CD4-positive, CD25-positive, alpha-beta regulatory T cell (primary cell): ENCODE measurements around the gene PRSS2. TPM values are rescaled to one million over a fixed set of nuclear protein-coding genes. Genes with fewer than 3 reads are reported as not detected.
"Not testable (repeated sequence)": the region's sequence is repeated elsewhere in the genome, so short reads cannot be mapped to it uniquely, and the experiment has no call there.

Experiments
- ATAC-seq, 2 donors: fragments of 150-1000 bp; cut with Tn5 transposase; one replicate each; pipeline ENCODE4 v1.10.0; 2021; ENCODE audit warnings: low read depth in 2 of 2, moderate number of reproducible peaks in 2 of 2, moderate library complexity in 1 of 2
- DNase-seq, 3 donors: peaks; one replicate each; pipeline versions ENCODE4 v3.0.0 to v3.0.0-alpha.2; 2012 to 2022; ENCODE audit warnings: mixed read lengths in 1 of 3
- H3K27ac ChIP-seq: one replicate; pipeline ENCODE4 v1.7.0; 2013; ENCODE audit warnings: mild to moderate bottlenecking, low read length; ENCODE audit not compliant: insufficient read depth, poor library complexity, severe bottlenecking
- H3K27me3 ChIP-seq: one replicate; pipeline ENCODE4 v1.7.0; 2013; ENCODE audit warnings: low read length; ENCODE audit not compliant: control insufficient read depth, insufficient read depth
- H3K36me3 ChIP-seq: one replicate; pipeline ENCODE4 v1.7.0; 2013; ENCODE audit warnings: mild to moderate bottlenecking, low read length, moderate library complexity; ENCODE audit not compliant: control insufficient read depth, insufficient read depth
- H3K4me1 ChIP-seq: 2 replicates; pipeline ENCODE4 v1.7.0; 2013; ENCODE audit warnings: mild to moderate bottlenecking, low read length; ENCODE audit not compliant: insufficient read depth, control insufficient read depth, poor library complexity, severe bottlenecking
- H3K4me3 ChIP-seq: one replicate; pipeline ENCODE4 v1.7.0; 2013; ENCODE audit warnings: low read depth, mild to moderate bottlenecking, low read length, moderate library complexity
- H3K9me3 ChIP-seq, 2 experiments: 1 replicate in 1 of 2; 2 replicates in 1 of 2; pipeline ENCODE4 v1.7.0; 2013; ENCODE audit warnings: low read length in 2 of 2, mild to moderate bottlenecking in 1 of 2, moderate library complexity in 1 of 2; ENCODE audit not compliant: control insufficient read depth in 2 of 2
- H3K27ac Mint-ChIP-seq, 3 donors: one replicate each; pipeline ENCODE4 v1.8.0; 2020 to 2022; ENCODE audit warnings: mild to moderate bottlenecking in 3 of 3, mixed read lengths in 3 of 3, moderate library complexity in 2 of 3
- H3K27me3 Mint-ChIP-seq: one replicate; pipeline ENCODE4 v1.8.0; 2022; ENCODE audit warnings: mild to moderate bottlenecking, mixed read lengths
- H3K36me3 Mint-ChIP-seq: one replicate; pipeline ENCODE4 v1.8.0; 2020; ENCODE audit warnings: mixed read lengths
- H3K4me1 Mint-ChIP-seq, 4 donors: one replicate each; pipeline ENCODE4 v1.8.0; 2020 to 2022; ENCODE audit warnings: mixed read lengths in 4 of 4, mild to moderate bottlenecking in 1 of 4
- H3K4me3 Mint-ChIP-seq, 4 donors: one replicate each; pipeline ENCODE4 v1.8.0; 2020 to 2022; ENCODE audit warnings: mild to moderate bottlenecking in 4 of 4, mixed read lengths in 4 of 4, moderate library complexity in 3 of 4
- H3K9me3 Mint-ChIP-seq, 7 donors: one replicate each; pipeline ENCODE4 v1.8.0; 2020 to 2022; ENCODE audit warnings: mixed read lengths in 7 of 7, mild to moderate bottlenecking in 3 of 7, moderate library complexity in 2 of 7
- polyA plus RNA-seq, 4 donors: library from polyadenylated mRNA; unstranded; fragments of 300-500 nt; fragmentation: Illumina TruSeq; gene quantifications; one replicate each; pipeline ENCODE4 v1.2.3, GENCODE V29; 2021
- total RNA-seq: library from RNA; stranded (reverse); gene quantifications from one replicate; pipeline ENCODE4 v1.2.3, GENCODE V29; 2022

The PRSS2 gene
- total and polyA plus RNA-seq, 5 donors from 2014 or later, result 0.52 to 3.2 (median 2.7) TPM

DNA sequence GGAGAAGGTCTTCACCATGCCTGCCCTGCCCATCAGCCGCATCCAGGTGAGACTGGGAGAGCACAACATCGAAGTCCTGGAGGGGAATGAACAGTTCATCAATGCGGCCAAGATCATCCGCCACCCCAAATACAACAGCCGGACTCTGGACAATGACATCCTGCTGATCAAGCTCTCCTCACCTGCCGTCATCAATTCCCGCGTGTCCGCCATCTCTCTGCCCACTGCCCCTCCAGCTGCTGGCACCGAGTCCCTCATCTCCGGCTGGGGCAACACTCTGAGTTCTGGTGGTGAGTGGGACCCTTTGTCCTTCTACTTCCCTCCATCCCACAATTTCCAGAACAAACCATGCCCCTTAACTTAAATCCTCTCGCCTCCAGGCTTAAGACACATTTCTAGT, 2.5 kb downstream of the PRSS2 start:
- no peak overlapping the region for H3K27ac Mint-ChIP-seq
- no peak overlapping the region for H3K4me3 Mint-ChIP-seq

DNA sequence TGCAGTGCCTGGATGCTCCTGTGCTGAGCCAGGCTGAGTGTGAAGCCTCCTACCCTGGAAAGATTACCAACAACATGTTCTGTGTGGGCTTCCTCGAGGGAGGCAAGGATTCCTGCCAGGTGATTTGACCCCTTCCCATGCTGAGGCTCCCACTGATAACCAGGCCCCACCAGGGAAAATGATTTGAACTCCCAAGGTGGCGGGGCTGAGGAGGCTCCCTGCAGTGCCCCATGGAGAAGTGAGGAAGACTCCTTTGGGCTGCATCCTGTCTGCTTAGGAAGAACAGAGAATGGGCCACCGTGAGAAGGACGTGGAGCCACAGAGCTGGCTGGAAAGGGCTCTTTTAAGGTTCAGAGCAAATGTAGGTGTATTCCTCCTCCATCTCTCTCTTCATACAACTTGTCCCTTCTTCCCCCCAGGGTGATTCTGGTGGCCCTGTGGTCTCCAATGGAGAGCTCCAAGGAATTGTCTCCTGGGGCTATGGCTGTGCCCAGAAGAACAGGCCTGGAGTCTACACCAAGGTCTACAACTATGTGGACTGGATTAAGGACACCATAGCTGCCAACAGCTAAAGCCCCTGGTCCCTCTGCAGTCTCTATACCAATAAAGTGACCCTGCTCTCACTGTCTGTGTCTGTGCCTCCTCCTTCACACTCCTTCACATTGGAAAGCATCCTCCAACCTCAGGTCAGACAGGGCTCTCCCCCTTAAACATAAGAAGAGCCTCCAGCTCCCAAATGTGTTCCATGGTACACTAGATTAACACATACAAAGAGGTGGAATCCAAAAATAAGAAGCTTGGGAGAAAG, 3.4 kb downstream of the PRSS2 start:
- Mint-ChIP-seq H3K27me3 (no peaks in the 10 kb centered on the region), H3K36me3 (no peaks in the 10 kb centered on the region), H3K9me3 (no peaks in the 10 kb centered on the region), H3K4me3 (no peak overlapping the region), H3K27ac (no peak overlapping the region), H3K4me1 (peaks cover 0 to 11% (median 4%) of the 10 kb centered on the region in 4 donors)
- Histone ChIP-seq H3K4me1 (no peaks in the 10 kb centered on the region), H3K27me3 (no peaks in the 10 kb centered on the region), H3K9me3 (no peaks in the 10 kb centered on the region), H3K4me3 (no peak overlapping the region), H3K36me3 (no peaks in the 10 kb centered on the region), H3K27ac (no peak overlapping the region)
- ATAC-seq (no peak), DNase-seq (no peak)

More for the DNA sequence above, 2.5 kb downstream of the PRSS2 start:
- Mint-ChIP-seq H3K27me3 (no peaks in the 10 kb centered on the region), H3K4me1 (peaks cover 0 to 11% (median 4%) of the 10 kb centered on the region in 4 donors), H3K36me3 (no peaks in the 10 kb centered on the region), H3K9me3 (no peaks in the 10 kb centered on the region)
- ATAC-seq (no peak), DNase-seq (no peak)
- Histone ChIP-seq H3K36me3 (no peaks in the 10 kb centered on the region), H3K27ac (no peak overlapping the region), H3K4me1 (no peaks in the 10 kb centered on the region), H3K9me3 (no peaks in the 10 kb centered on the region), H3K27me3 (no peaks in the 10 kb centered on the region), H3K4me3 (no peak overlapping the region)

DNA sequence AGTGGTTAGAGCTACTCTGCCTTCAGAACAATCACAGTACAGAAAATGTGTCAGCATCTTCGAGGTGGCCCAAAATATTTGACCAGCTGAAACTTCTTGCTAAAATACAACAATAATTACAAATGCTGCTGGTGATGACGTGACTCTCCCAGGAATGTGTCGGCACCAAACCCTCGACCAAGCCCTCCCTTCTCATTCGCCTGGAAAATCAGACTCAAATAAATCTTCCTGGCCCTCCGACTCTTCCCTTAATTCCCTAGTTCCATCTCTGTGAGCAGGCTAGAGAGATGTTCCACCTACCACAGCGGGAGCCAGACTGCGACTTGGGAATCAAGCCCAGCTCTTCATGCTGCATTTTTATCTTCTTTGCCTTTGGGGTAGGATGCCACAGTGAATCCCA, 4.1 kb downstream of the PRSS2 start:
- no peaks in the 10 kb centered on the region for H3K36me3 Mint-ChIP-seq
- H3K9me3 Mint-ChIP-seq, result no peaks in the 10 kb centered on the region
- H3K36me3 ChIP-seq, result no peaks in the 10 kb centered on the region
- no peak overlapping the region for H3K4me3 ChIP-seq
- ATAC-seq (no peak), DNase-seq (no peak)
- H3K4me1 Mint-ChIP-seq, result peaks cover 0 to 11% (median 4%) of the 10 kb centered on the region in 4 donors
- H3K27me3 Mint-ChIP-seq, result no peaks in the 10 kb centered on the region
- H3K27me3 ChIP-seq, result no peaks in the 10 kb centered on the region
- no peaks in the 10 kb centered on the region for H3K4me1 ChIP-seq
- no peak overlapping the region for H3K27ac Mint-ChIP-seq
- H3K4me3 Mint-ChIP-seq, result no peak overlapping the region
- no peaks in the 10 kb centered on the region for H3K9me3 ChIP-seq
- H3K27ac ChIP-seq, result no peak overlapping the region

DNA sequence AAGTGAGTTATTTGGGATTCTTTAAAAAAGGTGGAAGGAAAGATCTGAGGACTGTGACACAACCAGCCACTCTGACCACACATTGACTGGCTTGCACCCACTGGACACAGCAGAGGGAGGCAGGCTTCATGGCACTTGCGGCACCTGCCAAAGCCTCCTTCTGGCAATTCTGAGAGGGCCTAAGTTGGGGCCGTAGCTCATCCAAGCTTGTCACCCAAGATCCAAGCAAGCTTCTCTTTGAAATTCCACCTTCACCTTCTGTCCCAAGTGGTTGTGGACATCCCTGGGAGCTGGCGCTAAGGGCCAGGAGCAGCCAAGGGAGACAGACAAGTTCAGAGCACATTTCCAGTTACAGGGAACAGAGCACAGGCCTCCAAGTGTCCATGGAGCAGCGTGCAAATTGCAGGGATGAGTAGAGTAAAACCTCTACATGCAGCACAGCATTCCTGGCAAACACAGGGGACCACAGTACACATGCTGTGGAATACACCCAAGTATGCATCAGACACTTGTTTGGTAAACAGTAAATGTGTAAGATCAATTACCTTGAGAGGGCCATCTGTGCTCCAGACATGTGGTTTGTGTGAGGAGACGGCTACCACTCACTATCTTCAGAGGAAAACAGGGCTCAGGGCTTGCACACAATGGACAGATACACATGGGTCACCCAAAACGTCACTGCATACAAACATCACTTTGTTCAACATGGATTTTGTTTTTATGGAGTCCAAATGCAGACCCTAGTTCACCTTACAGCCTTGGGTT, 4.8 kb downstream of the PRSS2 start:
- peak overlapping the region in 1 of 3 donors; percentile 10 for H3K27ac Mint-ChIP-seq
- not testable (repeated sequence) for H3K4me1 Mint-ChIP-seq, H3K4me3 Mint-ChIP-seq

DNA sequence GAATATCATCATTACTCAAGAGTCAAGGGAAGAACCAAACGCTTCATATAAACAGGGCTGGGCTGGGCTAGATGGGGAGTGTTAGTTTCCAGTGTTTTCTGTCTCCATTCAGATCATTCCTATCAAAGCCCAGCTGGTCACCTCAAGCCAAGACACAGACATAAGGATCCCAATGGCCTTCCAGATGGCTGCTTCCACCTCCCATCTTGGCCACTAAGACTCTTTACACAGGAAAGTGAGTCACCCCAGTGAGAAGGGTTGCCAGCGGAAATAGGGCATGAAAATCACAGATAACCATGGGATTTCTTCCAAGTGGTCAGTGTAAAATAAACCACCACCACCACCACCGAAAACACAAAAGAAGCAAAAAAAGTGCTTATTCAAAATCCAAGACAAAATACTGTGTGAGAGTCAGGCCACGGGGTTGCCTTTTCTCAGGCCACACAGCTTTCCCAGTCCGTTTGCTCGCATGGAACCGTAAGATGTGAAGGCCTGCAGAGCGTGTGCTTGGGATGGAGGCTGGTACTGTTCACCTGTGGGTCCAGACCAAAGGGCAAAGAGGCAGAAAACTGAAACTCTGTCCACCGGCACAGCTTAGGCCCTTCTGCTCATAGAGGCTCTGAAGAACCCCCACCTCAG, 5.6 kb downstream of the PRSS2 start:
- Mint-ChIP-seq H3K4me3 (no peak overlapping the region), H3K27ac (peak overlapping the region in 1 of 3 donors; percentile 10)
- no peaks in the 10 kb centered on the region for H3K36me3 ChIP-seq

More for the DNA sequence above, 4.8 kb downstream of the PRSS2 start:
- H3K27me3 Mint-ChIP-seq, H3K36me3 ChIP-seq, DNase-seq, H3K27me3 ChIP-seq, H3K9me3 ChIP-seq, H3K4me1 ChIP-seq, H3K27ac ChIP-seq, H3K4me3 ChIP-seq, ATAC-seq, H3K9me3 Mint-ChIP-seq, H3K36me3 Mint-ChIP-seq: not testable (repeated sequence)

DNA sequence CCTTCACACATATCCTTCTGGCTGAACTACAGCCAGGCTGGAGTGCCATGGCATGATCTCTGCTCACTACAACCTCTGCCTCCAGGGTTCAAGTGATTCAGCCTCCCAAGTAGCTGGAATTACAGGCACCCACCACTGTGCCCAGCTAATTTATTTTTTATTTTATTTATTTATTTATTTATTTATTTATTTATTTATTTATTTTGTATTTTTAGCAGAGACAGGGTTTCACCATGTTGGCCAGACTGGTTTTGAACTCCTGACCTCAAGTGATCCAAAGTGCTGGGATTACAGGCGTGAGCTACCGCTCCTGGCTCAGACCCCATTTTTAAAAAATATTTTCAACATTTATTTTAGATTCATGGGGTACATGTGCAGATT, 6.1 kb downstream of the PRSS2 start:
- H3K27me3 ChIP-seq, H3K4me3 Mint-ChIP-seq, ATAC-seq, H3K36me3 Mint-ChIP-seq, H3K27me3 Mint-ChIP-seq, H3K4me1 Mint-ChIP-seq, H3K4me1 ChIP-seq, H3K4me3 ChIP-seq, H3K27ac ChIP-seq, DNase-seq, H3K9me3 ChIP-seq, H3K27ac Mint-ChIP-seq, H3K36me3 ChIP-seq, H3K9me3 Mint-ChIP-seq: not testable (repeated sequence)

More for the DNA sequence above, 5.6 kb downstream of the PRSS2 start:
- DNase-seq (no peak), ATAC-seq (no peak)
- no peaks in the 10 kb centered on the region for H3K27me3 Mint-ChIP-seq
- peaks cover 0 to 4% (median 1%) of the 10 kb centered on the region in 4 donors for H3K4me1 Mint-ChIP-seq
- no peak overlapping the region for H3K4me3 ChIP-seq
- H3K4me1 ChIP-seq, result no peaks in the 10 kb centered on the region
- H3K9me3 ChIP-seq, result no peaks in the 10 kb centered on the region
- H3K27ac ChIP-seq, result no peak overlapping the region
- no peaks in the 10 kb centered on the region for H3K9me3 Mint-ChIP-seq
- no peaks in the 10 kb centered on the region for H3K36me3 Mint-ChIP-seq
- H3K27me3 ChIP-seq, result no peaks in the 10 kb centered on the region

DNA sequence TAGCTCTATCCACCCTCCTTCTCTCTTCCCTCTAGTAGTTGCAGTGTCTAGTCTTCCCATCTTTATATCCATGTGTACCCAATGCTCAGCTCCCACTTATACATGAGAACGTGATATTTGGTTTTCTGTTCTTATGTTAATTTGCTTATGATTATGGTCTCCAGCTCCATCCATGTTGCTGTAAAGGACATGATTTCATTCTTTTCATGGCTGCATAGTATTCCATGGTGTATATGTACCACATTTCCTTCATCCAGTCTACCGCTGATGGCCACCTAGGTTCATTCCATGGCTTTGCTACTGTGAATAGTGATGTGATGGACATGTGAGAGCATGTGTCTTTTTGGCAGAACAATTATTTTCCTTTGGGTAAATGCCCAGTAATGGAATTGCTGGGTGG, 6.5 kb downstream of the PRSS2 start:
- peak overlapping the region in 1 of 3 donors; percentile 68 for H3K27ac Mint-ChIP-seq
- peaks cover 0 to 4% (median 1%) of the 10 kb centered on the region in 4 donors for H3K4me1 Mint-ChIP-seq
- no peaks in the 10 kb centered on the region for H3K36me3 Mint-ChIP-seq
- Histone ChIP-seq H3K9me3 (no peaks in the 10 kb centered on the region), H3K27ac (no peak overlapping the region), H3K36me3 (no peaks in the 10 kb centered on the region), H3K4me1 (no peaks in the 10 kb centered on the region), H3K4me3 (no peak overlapping the region), H3K27me3 (no peaks in the 10 kb centered on the region)
- DNase-seq (no peak), ATAC-seq (no peak)
- H3K4me3 Mint-ChIP-seq, result no peak overlapping the region
- no peaks in the 10 kb centered on the region for H3K9me3 Mint-ChIP-seq
- no peaks in the 10 kb centered on the region for H3K27me3 Mint-ChIP-seq
